ENCODE data around the gene PPARG. TPM values are rescaled to one million over a fixed set of nuclear protein-coding genes. Genes with fewer than 3 reads are reported as not detected.

The PPARG gene
- total and polyA plus RNA-seq, 4 donors = 5.2 to 15.7 (median 7.0) TPM

DNA sequence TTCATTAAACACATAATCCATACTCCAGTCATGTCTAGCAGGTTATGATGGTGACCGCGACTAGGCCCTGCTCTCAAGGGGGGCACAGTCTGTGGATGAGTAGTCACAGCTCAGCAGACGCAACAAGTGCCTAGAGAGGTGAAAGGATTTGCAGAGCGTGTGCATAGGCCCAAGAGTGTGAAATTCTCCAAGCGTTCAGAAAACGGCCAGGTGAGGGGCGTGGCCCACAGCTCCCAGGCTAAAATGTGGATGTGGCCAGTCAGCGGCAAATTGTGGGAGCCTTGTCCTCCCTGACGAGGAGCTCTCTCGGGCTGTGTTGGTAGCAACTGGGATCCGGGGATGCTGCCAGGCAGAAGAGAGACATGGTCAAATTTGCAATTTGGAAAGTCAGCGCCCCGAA is 149.0 kb downstream of the PPARG start (continued):
- TF ChIP-seq RAD21 (IDR thresholded peaks at IDR 0.05) (no peak), TAF1 (conservative IDR thresholded peaks at IDR 0.05) (no peak)

DNA sequence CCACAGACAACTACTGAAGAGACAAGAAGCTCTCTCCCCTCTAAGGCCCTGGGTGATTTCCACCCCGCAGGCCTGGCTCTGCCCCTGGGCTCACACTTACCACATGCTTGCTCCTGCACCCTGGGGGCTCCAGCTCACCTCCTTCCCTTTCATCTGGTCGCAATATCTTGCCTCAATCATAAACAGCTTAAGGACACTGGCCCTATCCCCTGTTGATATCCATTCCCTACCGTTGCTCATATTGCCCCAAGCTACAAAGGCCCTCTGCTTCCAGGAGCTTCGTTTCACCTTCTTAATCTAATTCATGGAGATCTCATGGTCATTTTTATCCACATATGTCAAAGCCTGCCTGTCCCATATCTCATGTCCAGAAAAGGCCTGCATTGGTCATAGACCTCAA is 149.4 kb downstream of the PPARG start:
- WGBS = 95% methylated on average over 4 of the region's 4 CpGs
- no peak for DNase-seq (ENCODE audit: low spot score)
- H3K9me3 ChIP-seq (ENCODE audit: control insufficient read depth in 4 of 4, low read length in 3 of 4) = no peaks in the 10 kb centered on the region
- H3K36me3 ChIP-seq (ENCODE audit: control insufficient read depth in 4 of 4, insufficient read depth in 3 of 4, low read depth in 1 of 4, low read length in 3 of 4) = no peaks in the 10 kb centered on the region
- no peaks in the 10 kb centered on the region for H3K27me3 ChIP-seq (ENCODE audit: control insufficient read depth in 4 of 4, insufficient read depth in 4 of 4, low read length in 3 of 4)
- no peak for TF ChIP-seq SP1 (IDR thresholded peaks at IDR 0.05)
- TF ChIP-seq, protein P1, sequence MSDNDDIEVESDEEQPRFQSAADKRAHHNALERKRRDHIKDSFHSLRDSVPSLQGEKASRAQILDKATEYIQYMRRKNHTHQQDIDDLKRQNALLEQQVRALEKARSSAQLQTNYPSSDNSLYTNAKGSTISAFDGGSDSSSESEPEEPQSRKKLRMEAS (IDR thresholded peaks at IDR 0.05) = no peak
- H3K4me3 ChIP-seq (ENCODE audit: low read depth in 1 of 3, low read length in 3 of 3) = no peak overlapping the region
- no peaks in the 10 kb centered on the region for H3K4me1 ChIP-seq (ENCODE audit: control insufficient read depth in 4 of 4, insufficient read depth in 4 of 4, low read length in 3 of 4)
- no peak overlapping the region for H3K9ac ChIP-seq (ENCODE audit: low read depth in 1 of 2, low read length in 2 of 2)
- no peak overlapping the region for H3K27ac ChIP-seq (ENCODE audit: low read depth in 1 of 2, low read length in 2 of 2)

DNA sequence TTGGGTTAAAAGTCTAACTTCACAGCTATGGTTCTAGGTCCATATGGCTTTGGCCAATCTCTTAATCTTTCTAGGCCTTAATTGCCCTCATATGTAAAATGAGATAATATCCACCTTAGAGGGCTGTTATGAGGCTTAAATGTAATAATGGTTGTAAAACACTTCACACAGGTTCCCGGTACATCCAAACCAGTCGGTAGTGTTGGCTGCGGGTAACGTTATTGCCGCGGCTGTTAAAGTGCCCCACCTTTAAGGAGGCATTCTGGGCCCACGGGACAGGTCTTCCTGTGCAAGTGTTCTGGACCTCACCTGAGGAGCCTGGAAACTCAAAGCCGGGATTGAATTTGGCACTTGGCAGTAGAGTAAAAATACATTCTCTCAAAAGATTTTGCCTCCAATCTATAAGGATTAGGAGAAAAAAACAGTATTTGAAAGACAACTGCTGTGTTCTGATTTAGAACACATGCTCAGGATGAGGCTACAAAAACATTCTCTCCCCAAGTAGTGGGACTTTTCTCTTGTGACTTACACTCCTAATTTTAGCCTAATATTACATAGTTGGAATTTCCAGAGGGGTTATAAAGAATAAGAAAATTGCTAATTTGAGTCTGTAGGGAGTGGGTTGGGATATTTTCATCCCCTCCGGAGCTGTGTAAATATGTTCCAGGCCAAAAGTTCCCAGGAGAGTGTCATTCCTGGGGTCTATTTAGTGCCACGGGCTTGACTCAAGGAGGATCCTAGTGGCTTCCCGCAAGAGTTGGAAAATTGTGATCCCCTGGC is 150.5 kb downstream of the PPARG start:
- no peak overlapping the region for H3K27ac ChIP-seq (ENCODE audit: low read depth in 1 of 2, low read length in 2 of 2)
- TF ChIP-seq, protein P2, sequence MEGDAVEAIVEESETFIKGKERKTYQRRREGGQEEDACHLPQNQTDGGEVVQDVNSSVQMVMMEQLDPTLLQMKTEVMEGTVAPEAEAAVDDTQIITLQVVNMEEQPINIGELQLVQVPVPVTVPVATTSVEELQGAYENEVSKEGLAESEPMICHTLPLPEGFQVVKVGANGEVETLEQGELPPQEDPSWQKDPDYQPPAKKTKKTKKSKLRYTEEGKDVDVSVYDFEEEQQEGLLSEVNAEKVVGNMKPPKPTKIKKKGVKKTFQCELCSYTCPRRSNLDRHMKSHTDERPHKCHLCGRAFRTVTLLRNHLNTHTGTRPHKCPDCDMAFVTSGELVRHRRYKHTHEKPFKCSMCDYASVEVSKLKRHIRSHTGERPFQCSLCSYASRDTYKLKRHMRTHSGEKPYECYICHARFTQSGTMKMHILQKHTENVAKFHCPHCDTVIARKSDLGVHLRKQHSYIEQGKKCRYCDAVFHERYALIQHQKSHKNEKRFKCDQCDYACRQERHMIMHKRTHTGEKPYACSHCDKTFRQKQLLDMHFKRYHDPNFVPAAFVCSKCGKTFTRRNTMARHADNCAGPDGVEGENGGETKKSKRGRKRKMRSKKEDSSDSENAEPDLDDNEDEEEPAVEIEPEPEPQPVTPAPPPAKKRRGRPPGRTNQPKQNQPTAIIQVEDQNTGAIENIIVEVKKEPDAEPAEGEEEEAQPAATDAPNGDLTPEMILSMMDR (IDR thresholded peaks at IDR 0.05; ENCODE audit: low read depth, low read length, missing input control) = no peak
- TF ChIP-seq NR2F2 (IDR thresholded peaks at IDR 0.05) (no peak), RXRA (IDR thresholded peaks at IDR 0.05) (no peak), HNF4G (IDR thresholded peaks at IDR 0.05) (no peak), GABPA (IDR thresholded peaks at IDR 0.05 in 1 of 2, conservative IDR thresholded peaks at IDR 0.05 in 1 of 2) (no peak), FOXA2 (IDR thresholded peaks at IDR 0.05) (no peak), YY1 (IDR thresholded peaks at IDR 0.05) (no peak), HNF4A (conservative IDR thresholded peaks at IDR 0.05) (no peak), JUND (IDR thresholded peaks at IDR 0.05) (no peak), EGR1 (IDR thresholded peaks at IDR 0.05; ENCODE audit: low read depth in 2 of 2) (no peak), SP1 (IDR thresholded peaks at IDR 0.05) (no peak), RAD21 (IDR thresholded peaks at IDR 0.05) (no peak), FOXA1 (IDR thresholded peaks at IDR 0.05) (no peak), TAF1 (conservative IDR thresholded peaks at IDR 0.05) (no peak)
- TF ChIP-seq, protein P3, sequence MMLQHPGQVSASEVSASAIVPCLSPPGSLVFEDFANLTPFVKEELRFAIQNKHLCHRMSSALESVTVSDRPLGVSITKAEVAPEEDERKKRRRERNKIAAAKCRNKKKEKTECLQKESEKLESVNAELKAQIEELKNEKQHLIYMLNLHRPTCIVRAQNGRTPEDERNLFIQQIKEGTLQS (IDR thresholded peaks at IDR 0.05) = no peak
- TF ChIP-seq, protein P4, sequence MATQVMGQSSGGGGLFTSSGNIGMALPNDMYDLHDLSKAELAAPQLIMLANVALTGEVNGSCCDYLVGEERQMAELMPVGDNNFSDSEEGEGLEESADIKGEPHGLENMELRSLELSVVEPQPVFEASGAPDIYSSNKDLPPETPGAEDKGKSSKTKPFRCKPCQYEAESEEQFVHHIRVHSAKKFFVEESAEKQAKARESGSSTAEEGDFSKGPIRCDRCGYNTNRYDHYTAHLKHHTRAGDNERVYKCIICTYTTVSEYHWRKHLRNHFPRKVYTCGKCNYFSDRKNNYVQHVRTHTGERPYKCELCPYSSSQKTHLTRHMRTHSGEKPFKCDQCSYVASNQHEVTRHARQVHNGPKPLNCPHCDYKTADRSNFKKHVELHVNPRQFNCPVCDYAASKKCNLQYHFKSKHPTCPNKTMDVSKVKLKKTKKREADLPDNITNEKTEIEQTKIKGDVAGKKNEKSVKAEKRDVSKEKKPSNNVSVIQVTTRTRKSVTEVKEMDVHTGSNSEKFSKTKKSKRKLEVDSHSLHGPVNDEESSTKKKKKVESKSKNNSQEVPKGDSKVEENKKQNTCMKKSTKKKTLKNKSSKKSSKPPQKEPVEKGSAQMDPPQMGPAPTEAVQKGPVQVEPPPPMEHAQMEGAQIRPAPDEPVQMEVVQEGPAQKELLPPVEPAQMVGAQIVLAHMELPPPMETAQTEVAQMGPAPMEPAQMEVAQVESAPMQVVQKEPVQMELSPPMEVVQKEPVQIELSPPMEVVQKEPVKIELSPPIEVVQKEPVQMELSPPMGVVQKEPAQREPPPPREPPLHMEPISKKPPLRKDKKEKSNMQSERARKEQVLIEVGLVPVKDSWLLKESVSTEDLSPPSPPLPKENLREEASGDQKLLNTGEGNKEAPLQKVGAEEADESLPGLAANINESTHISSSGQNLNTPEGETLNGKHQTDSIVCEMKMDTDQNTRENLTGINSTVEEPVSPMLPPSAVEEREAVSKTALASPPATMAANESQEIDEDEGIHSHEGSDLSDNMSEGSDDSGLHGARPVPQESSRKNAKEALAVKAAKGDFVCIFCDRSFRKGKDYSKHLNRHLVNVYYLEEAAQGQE (IDR thresholded peaks at IDR 0.05) = no peak
- TF ChIP-seq, protein P1 (IDR thresholded peaks at IDR 0.05) = no peak
- TF ChIP-seq, protein P5, sequence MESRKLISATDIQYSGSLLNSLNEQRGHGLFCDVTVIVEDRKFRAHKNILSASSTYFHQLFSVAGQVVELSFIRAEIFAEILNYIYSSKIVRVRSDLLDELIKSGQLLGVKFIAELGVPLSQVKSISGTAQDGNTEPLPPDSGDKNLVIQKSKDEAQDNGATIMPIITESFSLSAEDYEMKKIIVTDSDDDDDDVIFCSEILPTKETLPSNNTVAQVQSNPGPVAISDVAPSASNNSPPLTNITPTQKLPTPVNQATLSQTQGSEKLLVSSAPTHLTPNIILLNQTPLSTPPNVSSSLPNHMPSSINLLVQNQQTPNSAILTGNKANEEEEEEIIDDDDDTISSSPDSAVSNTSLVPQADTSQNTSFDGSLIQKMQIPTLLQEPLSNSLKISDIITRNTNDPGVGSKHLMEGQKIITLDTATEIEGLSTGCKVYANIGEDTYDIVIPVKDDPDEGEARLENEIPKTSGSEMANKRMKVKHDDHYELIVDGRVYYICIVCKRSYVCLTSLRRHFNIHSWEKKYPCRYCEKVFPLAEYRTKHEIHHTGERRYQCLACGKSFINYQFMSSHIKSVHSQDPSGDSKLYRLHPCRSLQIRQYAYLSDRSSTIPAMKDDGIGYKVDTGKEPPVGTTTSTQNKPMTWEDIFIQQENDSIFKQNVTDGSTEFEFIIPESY (IDR thresholded peaks at IDR 0.05) = no peak
- no peaks in the 10 kb centered on the region for H3K4me1 ChIP-seq (ENCODE audit: control insufficient read depth in 4 of 4, insufficient read depth in 4 of 4, low read length in 3 of 4)
- H3K9ac ChIP-seq (ENCODE audit: low read depth in 1 of 2, low read length in 2 of 2) = no peak overlapping the region
- DNase-seq (ENCODE audit: low spot score) = no peak
- H3K27me3 ChIP-seq (ENCODE audit: control insufficient read depth in 4 of 4, insufficient read depth in 4 of 4, low read length in 3 of 4) = no peaks in the 10 kb centered on the region
- H3K4me3 ChIP-seq (ENCODE audit: low read depth in 1 of 3, low read length in 3 of 3) = no peak overlapping the region
- 87% methylated on average over 11 of the region's 11 CpGs for WGBS
- H3K9me3 ChIP-seq (ENCODE audit: control insufficient read depth in 4 of 4, low read length in 3 of 4) = no peaks in the 10 kb centered on the region
- no peaks in the 10 kb centered on the region for H3K36me3 ChIP-seq (ENCODE audit: control insufficient read depth in 4 of 4, insufficient read depth in 3 of 4, low read depth in 1 of 4, low read length in 3 of 4)
